Suprapubic skin (tissue), 4 donors: ENCODE measurements around the gene TMEM181. TPM values are rescaled to one million over a fixed set of nuclear protein-coding genes. Genes with fewer than 3 reads are reported as not detected.

Experiments
- DNase-seq, 2 donors: peaks; one replicate each; pipeline ENCODE4 v3.0.0-alpha.2; 2019; ENCODE audit warnings: low spot score in 2 of 2
- H3K27ac ChIP-seq: fragments of 200-600 bp; sonication (generic); one replicate; pipeline ENCODE4 v1.5.1; 2019
- H3K27me3 ChIP-seq: fragments of 200-600 bp; sonication (generic); one replicate; pipeline ENCODE4 v1.5.1; 2019
- H3K36me3 ChIP-seq: fragments of 200-600 bp; sonication (generic); one replicate; pipeline ENCODE4 v1.5.1; 2019
- H3K4me1 ChIP-seq: fragments of 200-600 bp; sonication (generic); one replicate; pipeline ENCODE4 v1.5.1; 2019
- H3K4me3 ChIP-seq: fragments of 200-600 bp; sonication (generic); one replicate; pipeline ENCODE4 v1.5.1; 2019; ENCODE audit warnings: mild to moderate bottlenecking
- H3K9me3 ChIP-seq: fragments of 200-600 bp; sonication (generic); one replicate; pipeline ENCODE4 v1.5.1; 2019
- CTCF ChIP-seq, 2 donors: fragments of 200-600 bp in 1 of 2; fragments of 450-650 bp in 1 of 2; sonication (generic) in 1 of 2; IDR thresholded peaks; one replicate each; pipeline ENCODE4 v1.5.1; 2016 to 2019; ENCODE audit warnings: antibody characterized with exemption in 2 of 2, mild to moderate bottlenecking in 1 of 2, moderate library complexity in 1 of 2
- EP300 ChIP-seq: sonication (generic); formaldehyde crosslinking; IDR thresholded peaks from one replicate; pipeline ENCODE4 v1.6.1; 2017; ENCODE audit warnings: antibody characterized with exemption
- POLR2A ChIP-seq, 2 donors: fragments of 450-650 bp; IDR thresholded peaks; one replicate each; pipeline ENCODE4 v1.6.1; 2017; ENCODE audit warnings: antibody characterized with exemption in 2 of 2, mild to moderate bottlenecking in 2 of 2, moderate library complexity in 2 of 2
- POLR2AphosphoS5 ChIP-seq, 3 donors: sonication (generic); formaldehyde crosslinking; IDR thresholded peaks; one replicate each; pipeline ENCODE4 v1.6.1; 2017; ENCODE audit warnings: antibody characterized with exemption in 3 of 3
- WGBS: methylation state at CpG from one replicate; pipeline ENCODE4 v1.1.5; 2018; 5-methylcytosine and 5-hydroxymethylcytosine counted together
- total RNA-seq, 4 donors: library from RNA; depleted of rRNA; stranded (reverse); fragments of >200 nt; gene quantifications; one replicate each; pipeline ENCODE4 v1.1.0, GENCODE V29; 2016

The TMEM181 gene
- total RNA-seq, 4 donors from 2014 or later, result 17.5 to 24.7 (median 21.7) TPM

- Histone ChIP-seq H3K4me1 (no peaks in the 10 kb centered on the region), H3K27ac (no peak overlapping the region), H3K9me3 (no peaks in the 10 kb centered on the region), H3K36me3 (peaks cover 40% of the 10 kb centered on the region), H3K4me3 (no peak overlapping the region), H3K27me3 (no peaks in the 10 kb centered on the region)
- 91% methylated on average over 17 of the region's 17 CpGs for WGBS
- no peak for DNase-seq
- TF ChIP-seq POLR2A (IDR thresholded peaks at IDR 0.05) (no peak), POLR2AphosphoS5 (IDR thresholded peaks at IDR 0.05) (no peak), CTCF (IDR thresholded peaks at IDR 0.05) (no peak)
Observed at GRCh38 chr6:158619922-158620801, 60.3 kb downstream of the TMEM181 start.

- TF ChIP-seq EP300 (no peak), POLR2AphosphoS5 (IDR thresholded peaks at IDR 0.05) (no peak), POLR2A (IDR thresholded peaks at IDR 0.05) (no peak), CTCF (IDR thresholded peaks at IDR 0.05) (no peak)
- DNase-seq, result no peak
- Histone ChIP-seq H3K4me3 (no peak overlapping the region), H3K9me3 (no peaks in the 10 kb centered on the region), H3K27me3 (no peaks in the 10 kb centered on the region), H3K36me3 (peaks cover 50% of the 10 kb centered on the region), H3K4me1 (no peaks in the 10 kb centered on the region), H3K27ac (no peak overlapping the region)
- WGBS, result 91% methylated on average over 11 of the region's 13 CpGs
Observed at GRCh38 chr6:158620963-158621693, 61.2 kb downstream of the TMEM181 start.

GRCh38 chr6:158621694-158622544 is 62.0 kb downstream of the TMEM181 start:
- Histone ChIP-seq H3K9me3 (no peaks in the 10 kb centered on the region), H3K4me1 (no peaks in the 10 kb centered on the region), H3K4me3 (no peak overlapping the region), H3K27me3 (no peaks in the 10 kb centered on the region), H3K27ac (no peak overlapping the region), H3K36me3 (peaks cover 56% of the 10 kb centered on the region)
- 86% methylated on average over 25 of the region's 25 CpGs for WGBS
- no peak for DNase-seq
- no peak for TF ChIP-seq EP300
- no peak for TF ChIP-seq POLR2A (IDR thresholded peaks at IDR 0.05)

- no peak overlapping the region for H3K27ac ChIP-seq
- no peak for DNase-seq
- peaks cover 63% of the 10 kb centered on the region for H3K36me3 ChIP-seq
- no peak overlapping the region for H3K4me3 ChIP-seq
- no peaks in the 10 kb centered on the region for H3K27me3 ChIP-seq
- TF ChIP-seq EP300 (no peak), POLR2A (IDR thresholded peaks at IDR 0.05) (no peak)
- H3K4me1 ChIP-seq, result no peaks in the 10 kb centered on the region
- WGBS, result 81% methylated on average over 10 of the region's 10 CpGs
- H3K9me3 ChIP-seq, result no peaks in the 10 kb centered on the region
Observed at GRCh38 chr6:158622545-158623190, 62.8 kb downstream of the TMEM181 start.

GRCh38 chr6:158624684-158625682 is 65.1 kb downstream of the TMEM181 start:
- no peaks in the 10 kb centered on the region for H3K9me3 ChIP-seq
- TF ChIP-seq POLR2A (IDR thresholded peaks at IDR 0.05), result no peak
- TF ChIP-seq POLR2AphosphoS5 (IDR thresholded peaks at IDR 0.05), result no peak
- TF ChIP-seq CTCF (IDR thresholded peaks at IDR 0.05), result no peak
- no peak for TF ChIP-seq EP300
- H3K27ac ChIP-seq, result no peak overlapping the region
- no peaks in the 10 kb centered on the region for H3K27me3 ChIP-seq
- WGBS, result 90% methylated on average over 17 of the region's 25 CpGs
- no peaks in the 10 kb centered on the region for H3K4me1 ChIP-seq
- H3K36me3 ChIP-seq, result peaks cover 77% of the 10 kb centered on the region
- no peak for DNase-seq
- no peak overlapping the region for H3K4me3 ChIP-seq
